BJ (cell line): ENCODE results near the gene CLDN8. TPM values are rescaled to one million over a fixed set of nuclear protein-coding genes. Genes with fewer than 3 reads are reported as not detected.

Experiments used
- CTCF ChIA-PET: fragments of 350-600 bp; formaldehyde crosslinking; extraction: SDS; loops from one replicate; lab custom pipeline; 2021; ENCODE audit warnings: antibody characterized with exemption, inconsistent platforms; lab: Yijun Ruan, JAX
- POLR2A ChIA-PET: fragments of 300-600 bp; sonication (Branson Sonifier 250); formaldehyde crosslinking; extraction: SDS; loops from one replicate; lab custom pipeline; 2021; ENCODE audit warnings: antibody characterized with exemption; lab: Charles Lee
- DNase-seq: peaks from one replicate; pipeline ENCODE4 v3.0.0-alpha.2; 2011; ENCODE audit warnings: low read depth
- H3K27me3 ChIP-seq: 2 replicates; pipeline ENCODE4 v1.6.0; 2011; ENCODE audit warnings: low read length; ENCODE audit not compliant: control insufficient read depth, insufficient read depth
- H3K36me3 ChIP-seq: 2 replicates; pipeline ENCODE4 v1.5.1; 2011; ENCODE audit warnings: low read length; ENCODE audit not compliant: control insufficient read depth, insufficient read depth
- H3K4me3 ChIP-seq: 2 replicates; pipeline ENCODE4 v1.5.1; 2011; ENCODE audit warnings: low read depth, mild to moderate bottlenecking, control low read depth, low read length
- CTCF ChIP-seq: IDR thresholded peaks from 2 replicates; pipeline ENCODE4 v1.5.1; 2011; ENCODE audit warnings: low read depth, mild to moderate bottlenecking, control low read depth, inconsistent platforms, low read length, moderate library complexity; ENCODE audit not compliant: insufficient read depth
- polyA plus RNA-seq: library from polyadenylated mRNA; depleted of rRNA; stranded (reverse); fragments of >200 nt; gene quantifications from 2 replicates; pipeline ENCODE4 v1.2.3, GENCODE V29; 2011

The CLDN8 gene
- polyA plus RNA-seq, 1 experiment: not detected

- CTCF ChIA-PET: no interaction called here
- TF ChIP-seq CTCF: no peak
- POLR2A ChIA-PET: no interaction called here
- no peaks in the 10 kb centered on the region for H3K36me3 ChIP-seq
- H3K4me3 ChIP-seq: no peak overlapping the region
- DNase-seq: no peak
- no peaks in the 10 kb centered on the region for H3K27me3 ChIP-seq
These were observed 6.3 kb downstream of the CLDN8 start for GRCh38 chr21:30209601-30210000.

- ChIA-PET CTCF (no interaction called here), POLR2A (no interaction called here)
- DNase-seq: no peak
- H3K36me3 ChIP-seq: no peaks in the 10 kb centered on the region
- H3K27me3 ChIP-seq: no peaks in the 10 kb centered on the region
- no peak overlapping the region for H3K4me3 ChIP-seq
- no peak for TF ChIP-seq CTCF
These were observed 8.7 kb downstream of the CLDN8 start for GRCh38 chr21:30207252-30207579.

GRCh38 chr21:30206551-30207251 is 9.2 kb downstream of the CLDN8 start:
- no peak for TF ChIP-seq CTCF
- no peaks in the 10 kb centered on the region for H3K36me3 ChIP-seq
- ChIA-PET POLR2A (no interaction called here), CTCF (interaction anchor here (1.1 kb wide), 1 partner anchor 12 kb away, joined by 3 read pairs; no protein-coding TSS in a partner anchor)
- no peak for DNase-seq
- no peak overlapping the region for H3K4me3 ChIP-seq
- no peaks in the 10 kb centered on the region for H3K27me3 ChIP-seq

GRCh38 chr21:30200000-30200399 is 15.9 kb downstream of the CLDN8 start:
- Histone ChIP-seq H3K27me3 (no peaks in the 10 kb centered on the region), H3K36me3 (no peaks in the 10 kb centered on the region), H3K4me3 (no peak overlapping the region)
- no peak for TF ChIP-seq CTCF
- no peak for DNase-seq
- ChIA-PET CTCF (no interaction called here), POLR2A (no interaction called here)

GRCh38 chr21:30194701-30195299 is 21.1 kb downstream of the CLDN8 start:
- DNase-seq: no peak
- CTCF ChIA-PET: interaction anchor here (0.7 kb wide), 1 partner anchor 12 kb away, joined by 3 read pairs; no protein-coding TSS in a partner anchor
- TF ChIP-seq CTCF: peak; percentile 23; the same call in 1 of the 2 replicates
- Histone ChIP-seq H3K4me3 (no peak overlapping the region), H3K27me3 (no peaks in the 10 kb centered on the region), H3K36me3 (no peaks in the 10 kb centered on the region)
- POLR2A ChIA-PET: no interaction called here
